Mesothelial cell of epicardium (in vitro differentiated cells): ENCODE results near the gene PEX12. TPM values are rescaled to one million over a fixed set of nuclear protein-coding genes. Genes with fewer than 3 reads are reported as not detected.

Experiments used
- DNase-seq, 2 experiments: peaks; one replicate each; pipeline ENCODE4 v3.0.0; 2021; ENCODE audit warnings: low spot score in 2 of 2; ENCODE audit not compliant: unreplicated experiment in 2 of 2
- H3K27ac Mint-ChIP-seq: 2 replicates; pipeline ENCODE4 v1.8.0; 2021; ENCODE audit warnings: mixed read lengths
- H3K27me3 Mint-ChIP-seq: 2 replicates; pipeline ENCODE4 v1.8.0; 2021; ENCODE audit warnings: low read depth, mixed read lengths
- H3K36me3 Mint-ChIP-seq: 2 replicates; pipeline ENCODE4 v1.8.0; 2021; ENCODE audit warnings: mixed read lengths
- H3K4me1 Mint-ChIP-seq: 2 replicates; pipeline ENCODE4 v1.8.0; 2021; ENCODE audit warnings: mixed read lengths
- H3K4me3 Mint-ChIP-seq: 2 replicates; pipeline ENCODE4 v1.8.0; 2021; ENCODE audit warnings: mild to moderate bottlenecking, moderate library complexity, mixed read lengths
- H3K9me3 Mint-ChIP-seq: 2 replicates; pipeline ENCODE4 v1.8.0; 2021; ENCODE audit warnings: mixed read lengths
- total RNA-seq: library from RNA; stranded (reverse); gene quantifications from 3 replicates; pipeline ENCODE4 v1.2.1, GENCODE V29; 2021
- TF ChIP-seq, protein P1 (sequence below): fragments of 200-600 bp; sonication (generic); IDR thresholded peaks from one replicate; pipeline ENCODE4 v1.5.0; 2021; ENCODE audit warnings: antibody characterized with exemption; ENCODE audit not compliant: unreplicated experiment

PEX12 gene
- total RNA-seq, 1 donor from 2014 or later, result 5.0 TPM

GRCh38 chr17:35542990-35543389, 35.4 kb downstream of the PEX12 start:
- Mint-ChIP-seq H3K27me3 (peaks cover 58% of the 10 kb centered on the region), H3K4me1 (peaks cover 3% of the 10 kb centered on the region), H3K4me3 (no peak overlapping the region), H3K9me3 (no peaks in the 10 kb centered on the region), H3K27ac (no peak overlapping the region), H3K36me3 (no peaks in the 10 kb centered on the region)
- TF ChIP-seq, protein P1, sequence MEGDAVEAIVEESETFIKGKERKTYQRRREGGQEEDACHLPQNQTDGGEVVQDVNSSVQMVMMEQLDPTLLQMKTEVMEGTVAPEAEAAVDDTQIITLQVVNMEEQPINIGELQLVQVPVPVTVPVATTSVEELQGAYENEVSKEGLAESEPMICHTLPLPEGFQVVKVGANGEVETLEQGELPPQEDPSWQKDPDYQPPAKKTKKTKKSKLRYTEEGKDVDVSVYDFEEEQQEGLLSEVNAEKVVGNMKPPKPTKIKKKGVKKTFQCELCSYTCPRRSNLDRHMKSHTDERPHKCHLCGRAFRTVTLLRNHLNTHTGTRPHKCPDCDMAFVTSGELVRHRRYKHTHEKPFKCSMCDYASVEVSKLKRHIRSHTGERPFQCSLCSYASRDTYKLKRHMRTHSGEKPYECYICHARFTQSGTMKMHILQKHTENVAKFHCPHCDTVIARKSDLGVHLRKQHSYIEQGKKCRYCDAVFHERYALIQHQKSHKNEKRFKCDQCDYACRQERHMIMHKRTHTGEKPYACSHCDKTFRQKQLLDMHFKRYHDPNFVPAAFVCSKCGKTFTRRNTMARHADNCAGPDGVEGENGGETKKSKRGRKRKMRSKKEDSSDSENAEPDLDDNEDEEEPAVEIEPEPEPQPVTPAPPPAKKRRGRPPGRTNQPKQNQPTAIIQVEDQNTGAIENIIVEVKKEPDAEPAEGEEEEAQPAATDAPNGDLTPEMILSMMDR, result no peak
- DNase-seq, result no peak

DNA sequence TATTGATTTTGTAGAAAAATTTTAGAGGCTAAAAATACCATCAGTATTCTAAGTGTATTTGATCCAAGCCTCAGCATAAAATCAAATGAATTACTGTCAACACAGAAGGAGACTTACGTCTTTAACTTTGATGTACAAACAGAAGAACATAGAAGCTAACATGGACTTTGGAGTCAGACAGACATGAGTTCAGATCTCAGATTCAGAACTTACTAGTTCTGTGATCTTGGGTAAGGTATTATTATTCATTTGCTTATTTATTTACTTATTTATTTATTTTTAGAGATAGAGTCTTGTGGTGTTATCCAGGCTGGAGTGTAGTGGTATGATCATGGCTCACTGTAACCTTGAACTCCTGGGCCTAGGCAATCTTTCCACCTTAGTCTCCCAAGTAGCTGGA, 36.9 kb downstream of the PEX12 start:
- no peak for DNase-seq
- H3K4me3 Mint-ChIP-seq, result no peak overlapping the region
- TF ChIP-seq, protein P1, result no peak
- no peaks in the 10 kb centered on the region for H3K36me3 Mint-ChIP-seq
- peaks cover 44% of the 10 kb centered on the region for H3K27me3 Mint-ChIP-seq
- peaks cover 6% of the 10 kb centered on the region for H3K4me1 Mint-ChIP-seq
- H3K9me3 Mint-ChIP-seq, result no peaks in the 10 kb centered on the region
- H3K27ac Mint-ChIP-seq, result no peak overlapping the region

DNA sequence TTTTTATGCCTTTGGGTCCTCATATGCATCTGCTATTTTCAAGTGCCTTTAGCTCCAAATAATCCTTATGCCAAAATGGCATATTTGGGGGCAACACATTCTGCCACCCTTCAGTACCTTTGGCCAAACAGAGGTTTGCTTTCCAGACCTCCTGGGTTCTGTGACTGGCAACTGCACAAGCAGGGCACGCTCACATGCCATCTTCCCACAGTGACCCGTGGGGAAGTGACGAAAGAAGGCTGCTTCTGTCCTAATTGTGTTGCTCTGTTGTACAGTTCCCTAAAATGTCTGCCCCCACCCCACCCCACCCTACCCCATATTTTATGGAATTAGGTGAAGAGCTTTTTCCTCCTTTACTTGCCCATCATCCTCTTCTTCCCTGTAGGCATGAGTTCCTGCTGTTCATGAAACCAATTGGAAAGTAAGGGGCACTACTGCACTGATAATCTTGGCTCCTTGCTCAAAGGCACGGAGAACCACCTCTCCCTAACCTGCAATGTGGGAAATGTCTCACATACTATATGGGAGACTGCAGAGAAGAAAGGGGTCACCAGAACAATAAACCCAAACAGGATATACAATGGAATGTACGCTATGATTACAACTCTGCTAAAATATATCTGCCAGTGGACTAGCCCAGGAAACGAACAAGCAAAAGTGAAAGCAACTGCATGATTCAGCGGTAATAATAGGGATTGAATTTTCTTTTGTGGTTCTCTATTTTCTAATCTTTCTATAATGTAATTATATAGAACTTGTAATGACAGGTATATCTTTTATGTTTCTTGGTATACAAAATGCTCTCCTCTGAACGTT, 37.6 kb downstream of the PEX12 start:
- TF ChIP-seq, protein P1, result no peak
- Mint-ChIP-seq H3K36me3 (no peaks in the 10 kb centered on the region), H3K4me1 (peaks cover 6% of the 10 kb centered on the region), H3K9me3 (no peaks in the 10 kb centered on the region), H3K27me3 (peaks cover 40% of the 10 kb centered on the region), H3K4me3 (no peak overlapping the region), H3K27ac (no peak overlapping the region)
- DNase-seq, result no peak

- TF ChIP-seq, protein P1, result peak; percentile 51
- DNase-seq, result no peak
- H3K36me3 Mint-ChIP-seq, result no peaks in the 10 kb centered on the region
- peaks cover 30% of the 10 kb centered on the region for H3K27me3 Mint-ChIP-seq
- no peak overlapping the region for H3K27ac Mint-ChIP-seq
- peaks cover 8% of the 10 kb centered on the region for H3K4me1 Mint-ChIP-seq
- no peak overlapping the region for H3K4me3 Mint-ChIP-seq
- H3K9me3 Mint-ChIP-seq, result no peaks in the 10 kb centered on the region
These were observed 38.7 kb downstream of the PEX12 start for GRCh38 chr17:35539659-35540026.

- no peak within 1 kb of the TSS for H3K27ac Mint-ChIP-seq
- TF ChIP-seq, protein P1, result no peak
- no peak within 1 kb of the TSS for H3K4me3 Mint-ChIP-seq
- no peak for DNase-seq
- no peaks in the 10 kb centered on the region for H3K36me3 Mint-ChIP-seq
- peaks cover 15% of the 10 kb centered on the region for H3K4me1 Mint-ChIP-seq
- peaks cover 17% of the 10 kb centered on the region for H3K27me3 Mint-ChIP-seq
- no peaks in the 10 kb centered on the region for H3K9me3 Mint-ChIP-seq
These were observed 40.7 kb downstream of the PEX12 start, which contains the start of gene SLFN12L for GRCh38 chr17:35537601-35538141. SLFN12L (minus strand) TSS chr17:35537678; CDS start chr17:35522364, 15,314 bp downstream.
